GM12892 (cell line): Measurements from ENCODE around the gene PPM1L.

Source experiments
- POLR2A ChIP-seq: IDR thresholded peaks from 2 replicates; pipeline ENCODE4 v1.6.1; 2011; ENCODE audit warnings: low read depth, low read length, control low read depth
- TAF1 ChIP-seq: IDR thresholded peaks from 2 replicates; pipeline ENCODE4 v1.6.1; 2011; ENCODE audit warnings: low read depth, mild to moderate bottlenecking, control low read depth, low read length, borderline replicate concordance

- no peak for TF ChIP-seq POLR2A
- TF ChIP-seq TAF1 = no peak
These were observed 100.4 kb downstream of the PPM1L start for GRCh38 chr3:160856450-160856849.
